Measurements from ENCODE around the gene PCDHGA5.
"Not testable (repeated sequence)": the region's sequence is repeated elsewhere in the genome, so short reads cannot be mapped to it uniquely, and the experiment has no call there.

The PCDHGA5 gene

DNA sequence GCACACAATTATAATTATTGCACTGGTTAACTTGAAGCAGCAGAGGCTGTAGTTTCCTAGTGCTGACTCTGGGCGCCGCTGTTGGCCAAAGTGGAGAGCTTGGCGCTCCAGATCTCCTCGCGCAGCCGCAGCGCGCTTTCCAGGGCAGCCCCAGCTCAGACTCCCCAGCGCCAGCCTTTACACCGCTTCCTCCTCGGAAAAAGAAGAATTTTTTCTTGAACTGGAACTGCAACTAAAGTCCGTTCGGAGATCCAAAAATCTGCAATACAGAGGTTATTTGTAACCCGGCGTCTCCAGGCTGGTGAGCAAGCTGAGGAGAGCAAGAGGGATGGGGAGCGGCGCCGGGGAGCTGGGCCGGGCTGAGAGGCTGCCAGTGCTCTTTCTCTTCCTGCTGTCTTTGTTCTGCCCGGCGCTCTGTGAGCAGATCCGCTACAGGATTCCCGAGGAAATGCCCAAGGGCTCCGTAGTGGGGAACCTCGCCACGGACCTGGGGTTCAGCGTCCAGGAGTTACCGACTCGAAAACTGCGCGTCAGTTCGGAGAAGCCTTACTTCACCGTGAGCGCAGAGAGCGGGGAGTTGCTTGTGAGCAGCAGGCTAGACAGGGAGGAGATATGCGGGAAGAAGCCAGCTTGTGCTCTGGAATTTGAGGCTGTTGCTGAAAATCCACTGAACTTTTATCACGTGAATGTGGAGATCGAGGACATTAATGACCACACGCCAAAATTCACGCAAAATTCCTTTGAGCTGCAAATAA, 23.8 kb downstream of the PCDHGA5 start, which contains the start of gene PCDHGB4:
TSS of gene PCDHGB4 (plus strand) at position 142 of the 755 bp plus-strand sequence. CDS start at position 329, 187 bp downstream.
- not testable (repeated sequence) for DNase-seq

DNA sequence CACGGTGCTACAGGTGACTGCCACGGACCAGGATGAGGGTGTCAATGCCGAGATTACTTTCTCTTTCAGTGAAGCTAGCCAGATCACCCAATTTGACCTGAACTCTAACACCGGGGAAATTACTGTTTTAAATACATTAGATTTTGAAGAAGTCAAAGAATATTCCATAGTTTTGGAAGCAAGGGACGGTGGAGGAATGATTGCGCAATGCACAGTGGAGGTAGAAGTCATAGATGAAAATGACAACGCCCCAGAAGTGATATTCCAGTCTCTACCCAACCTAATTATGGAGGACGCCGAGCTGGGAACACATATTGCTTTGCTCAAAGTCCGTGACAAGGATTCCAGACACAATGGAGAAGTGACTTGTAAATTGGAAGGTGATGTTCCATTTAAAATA, 24.7 kb downstream of the PCDHGA5 start:
- no peak for DNase-seq

GRCh38 chr5:141389153-141390042, 25.4 kb downstream of the PCDHGA5 start:
- DNase-seq, result no peak

DNA sequence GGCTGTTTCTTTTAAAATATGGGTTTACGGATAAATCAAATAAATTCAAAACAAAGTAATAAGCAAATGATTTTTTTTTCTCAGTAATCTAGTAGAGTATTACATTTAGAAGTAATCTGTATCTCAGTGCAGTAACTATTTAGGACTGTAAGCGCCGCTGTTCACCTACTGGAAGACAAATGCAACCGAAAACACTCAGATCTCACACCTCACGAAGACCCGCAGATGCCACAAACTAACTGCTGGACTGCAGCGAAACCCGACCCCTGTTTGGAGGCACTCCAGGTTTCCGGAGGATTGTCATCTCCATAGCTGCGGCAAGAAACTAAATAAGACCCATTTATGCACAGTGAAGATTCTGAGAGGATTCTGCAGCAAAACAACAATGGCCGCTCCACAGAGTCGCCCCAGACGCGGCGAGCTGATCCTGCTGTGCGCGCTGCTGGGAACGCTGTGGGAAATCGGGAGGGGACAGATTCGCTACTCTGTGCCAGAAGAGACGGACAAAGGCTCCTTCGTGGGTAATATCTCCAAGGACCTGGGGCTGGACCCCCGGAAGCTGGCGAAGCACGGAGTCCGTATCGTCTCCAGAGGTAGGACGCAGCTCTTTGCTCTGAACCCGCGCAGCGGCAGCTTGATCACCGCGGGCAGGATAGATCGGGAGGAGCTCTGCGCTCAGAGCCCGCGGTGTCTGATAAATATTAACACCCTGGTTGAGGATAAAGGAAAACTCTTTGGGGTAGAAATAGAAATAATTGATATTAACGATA, 28.7 kb downstream of the PCDHGA5 start, which contains the start of gene PCDHGA8:
TSS of gene PCDHGA8 (plus strand) at position 205 of the 770 bp plus-strand sequence. CDS start at position 386, 181 bp downstream.
- DNase-seq, result no peak

DNA sequence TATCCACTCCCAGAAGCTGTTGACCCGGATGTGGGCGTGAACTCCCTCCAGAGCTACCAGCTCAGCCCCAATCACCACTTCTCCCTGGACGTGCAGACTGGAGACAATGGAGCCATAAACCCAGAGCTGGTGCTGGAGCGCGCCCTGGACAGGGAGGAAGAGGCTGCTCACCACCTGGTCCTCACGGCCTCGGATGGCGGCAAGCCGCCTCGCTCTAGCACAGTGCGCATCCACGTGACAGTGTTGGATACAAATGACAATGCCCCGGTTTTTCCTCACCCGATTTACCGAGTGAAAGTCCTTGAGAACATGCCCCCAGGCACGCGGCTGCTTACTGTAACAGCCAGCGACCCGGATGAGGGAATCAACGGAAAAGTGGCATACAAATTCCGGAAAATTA, 29.3 kb downstream of the PCDHGA5 start:
- DNase-seq, result no peak

GRCh38 chr5:141394401-141395187, 30.6 kb downstream of the PCDHGA5 start:
- not testable (repeated sequence) for DNase-seq

GRCh38 chr5:141397756-141398551, 34.0 kb downstream of the PCDHGA5 start, which contains the start of gene PCDHGB5:
PCDHGB5 (plus strand) TSS chr5:141397947; CDS start chr5:141398128, 181 bp downstream.
- peak in 2 of 5 donors; percentile 18 to 24 for DNase-seq

GRCh38 chr5:141398608-141399007, 34.6 kb downstream of the PCDHGA5 start:
- DNase-seq, result no peak

DNA sequence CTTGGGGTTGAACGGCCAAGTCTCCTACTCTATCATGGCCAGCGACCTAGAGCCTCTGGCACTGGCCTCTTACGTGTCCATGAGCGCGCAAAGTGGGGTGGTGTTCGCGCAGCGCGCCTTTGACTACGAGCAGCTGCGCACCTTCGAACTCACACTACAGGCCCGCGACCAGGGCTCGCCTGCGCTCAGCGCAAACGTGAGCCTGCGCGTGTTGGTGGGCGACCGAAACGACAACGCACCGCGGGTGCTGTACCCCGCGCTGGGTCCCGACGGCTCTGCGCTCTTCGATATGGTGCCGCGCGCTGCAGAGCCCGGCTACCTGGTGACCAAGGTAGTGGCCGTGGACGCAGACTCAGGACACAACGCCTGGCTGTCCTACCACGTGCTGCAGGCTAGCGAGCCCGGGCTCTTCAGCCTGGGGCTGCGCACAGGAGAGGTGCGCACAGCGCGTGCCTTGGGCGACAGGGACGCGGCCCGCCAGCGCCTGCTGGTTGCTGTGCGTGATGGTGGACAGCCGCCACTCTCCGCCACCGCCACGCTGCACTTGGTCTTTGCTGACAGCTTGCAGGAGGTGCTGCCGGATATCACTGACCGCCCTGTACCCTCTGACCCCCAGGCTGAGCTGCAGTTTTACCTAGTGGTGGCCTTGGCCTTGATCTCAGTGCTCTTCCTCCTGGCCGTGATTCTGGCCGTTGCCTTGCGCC, 35.7 kb downstream of the PCDHGA5 start:
- DNase-seq, result no peak

DNA sequence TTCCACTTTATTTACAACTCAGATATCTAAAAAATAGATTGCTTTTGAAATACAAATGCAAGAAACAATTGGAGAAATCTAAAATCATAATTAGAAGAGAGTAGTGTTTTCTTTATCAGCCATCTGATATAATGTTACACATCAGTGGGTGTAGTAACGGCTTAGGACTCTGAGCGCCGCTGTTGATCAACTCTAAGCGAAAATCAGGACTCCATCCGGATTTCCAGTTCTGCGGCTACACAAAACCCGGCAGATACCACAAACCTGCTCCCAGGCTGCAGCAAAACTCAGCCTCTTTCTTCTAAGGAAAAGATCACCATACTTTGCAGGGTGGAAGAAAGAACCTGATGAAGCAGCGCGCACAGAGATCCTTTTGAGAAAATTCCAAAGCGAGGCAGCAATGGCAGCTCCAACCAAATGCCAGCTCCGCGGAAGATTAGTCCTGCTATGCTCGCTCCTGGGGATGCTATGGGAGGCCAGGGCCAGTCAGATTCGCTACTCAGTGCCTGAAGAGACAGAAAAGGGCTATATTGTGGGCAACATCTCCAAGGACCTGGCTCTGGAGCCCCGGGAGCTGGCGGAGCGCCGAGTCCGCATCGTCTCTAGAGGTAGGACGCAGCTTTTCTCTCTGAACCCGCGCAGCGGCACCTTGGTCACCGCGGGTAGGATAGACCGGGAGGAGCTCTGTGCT, 38.7 kb downstream of the PCDHGA5 start, which contains the start of gene PCDHGA9:
TSS of gene PCDHGA9 (plus strand) at position 226 of the 691 bp plus-strand sequence. CDS start at position 401, 175 bp downstream.
- DNase-seq, result no peak

DNA sequence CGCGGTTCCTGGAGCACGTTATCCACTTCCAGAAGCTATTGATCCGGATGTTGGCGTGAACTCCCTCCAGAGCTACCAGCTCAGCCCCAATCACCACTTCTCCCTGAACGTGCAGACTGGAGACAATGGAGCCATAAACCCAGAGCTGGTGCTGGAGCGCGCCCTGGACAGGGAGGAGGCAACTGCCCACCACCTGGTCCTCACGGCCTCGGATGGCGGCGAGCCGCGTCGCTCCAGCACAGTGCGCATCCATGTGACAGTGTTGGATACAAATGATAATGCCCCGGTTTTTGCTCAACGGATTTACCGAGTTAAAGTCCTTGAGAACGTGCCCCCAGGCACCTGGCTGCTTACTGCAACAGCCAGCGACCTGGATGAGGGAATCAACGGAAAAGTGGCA, 39.4 kb downstream of the PCDHGA5 start:
- DNase-seq, result no peak

- DNase-seq, result peak in 2 of 5 donors; percentile 23 to 25
Measured at GRCh38 chr5:141407790-141408505, 44.0 kb downstream of the PCDHGA5 start, which contains the start of gene PCDHGB6. PCDHGB6 (plus strand) TSS chr5:141408021; CDS start chr5:141408203, 182 bp downstream.

DNA sequence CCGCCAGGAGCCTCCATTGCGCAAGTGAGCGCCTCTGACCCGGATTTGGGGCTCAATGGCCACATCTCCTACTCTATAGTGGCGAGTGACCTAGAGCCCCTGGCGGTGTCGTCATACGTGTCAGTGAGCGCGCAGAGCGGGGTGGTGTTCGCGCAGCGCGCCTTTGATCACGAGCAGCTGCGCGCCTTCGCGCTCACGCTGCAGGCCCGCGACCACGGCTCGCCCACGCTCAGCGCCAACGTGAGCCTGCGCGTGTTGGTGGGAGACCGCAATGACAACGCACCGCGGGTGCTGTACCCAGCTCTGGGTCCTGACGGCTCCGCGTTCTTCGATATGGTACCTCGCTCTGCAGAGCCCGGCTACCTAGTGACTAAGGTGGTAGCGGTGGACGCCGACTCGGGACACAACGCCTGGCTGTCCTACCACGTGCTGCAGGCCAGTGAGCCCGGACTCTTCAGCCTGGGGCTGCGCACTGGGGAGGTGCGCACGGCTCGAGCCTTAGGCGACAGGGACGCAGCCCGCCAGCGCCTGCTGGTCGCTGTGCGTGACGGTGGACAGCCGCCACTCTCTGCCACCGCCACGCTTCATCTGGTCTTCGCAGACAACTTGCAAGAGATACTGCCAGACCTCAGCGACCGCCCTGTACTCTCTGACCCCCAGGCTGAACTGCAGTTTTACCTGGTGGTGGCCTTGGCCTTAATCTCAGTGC, 45.8 kb downstream of the PCDHGA5 start:
- DNase-seq, result no peak

GRCh38 chr5:141411575-141411974, 47.6 kb downstream of the PCDHGA5 start:
- DNase-seq, result no peak

DNA sequence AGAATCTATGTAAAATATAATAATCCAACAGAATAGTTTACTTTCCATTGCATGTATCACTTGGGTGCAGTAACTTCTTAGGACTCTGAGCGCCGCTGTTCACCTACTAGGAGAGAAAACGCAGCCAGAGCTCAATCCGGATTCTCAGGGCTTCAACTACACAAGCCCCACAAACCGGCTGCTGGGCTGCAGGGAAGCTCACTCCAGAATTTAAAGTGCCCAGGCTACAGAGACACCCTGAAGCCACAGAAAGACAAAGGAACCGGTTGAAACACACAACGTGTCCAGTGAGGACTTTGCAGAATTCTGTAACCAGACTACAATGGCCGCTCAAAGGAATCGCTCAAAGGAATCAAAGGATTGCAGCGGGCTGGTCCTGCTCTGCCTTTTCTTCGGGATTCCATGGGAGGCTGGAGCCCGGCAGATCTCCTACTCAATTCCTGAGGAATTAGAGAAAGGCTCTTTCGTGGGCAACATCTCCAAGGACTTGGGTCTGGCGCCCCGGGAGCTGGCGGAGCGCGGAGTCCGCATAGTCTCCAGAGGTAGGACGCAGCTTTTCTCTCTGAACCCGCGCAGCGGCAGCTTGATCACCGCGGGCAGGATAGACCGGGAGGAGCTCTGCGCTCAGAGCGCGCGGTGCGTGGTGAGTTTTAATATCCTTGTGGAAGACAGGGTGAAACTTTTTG, 49.0 kb downstream of the PCDHGA5 start, which contains the start of gene PCDHGA10:
TSS of gene PCDHGA10 (plus strand) at position 134 of the 686 bp plus-strand sequence. CDS start at position 323, 189 bp downstream.
- DNase-seq, result peak in 3 of 5 donors; percentile 29 to 56 (median 55)

GRCh38 chr5:141413540-141414069, 49.6 kb downstream of the PCDHGA5 start:
- no peak for DNase-seq
